Hematopoietic multipotent progenitor cell treated with erythropoietin and hydrocortisone succinate and interleukin-3 and kit ligand, for 8 days (in vitro differentiated cells): Measurements from ENCODE around the gene KIF16B.
"Not testable (repeated sequence)": the region's sequence is repeated elsewhere in the genome, so short reads cannot be mapped to it uniquely, and the experiment has no call there.

ENCODE experiments used
- DNase-seq: peaks from one replicate; pipeline ENCODE4 v3.0.0-alpha.2; 2015

KIF16B gene

GRCh38 chr20:16573001-16573965, at the start of gene KIF16B:
TSS of gene KIF16B (minus strand) at chr20:16573448. CDS start at chr20:16573275, 173 bp downstream.
- peak; percentile 84 for DNase-seq

DNA sequence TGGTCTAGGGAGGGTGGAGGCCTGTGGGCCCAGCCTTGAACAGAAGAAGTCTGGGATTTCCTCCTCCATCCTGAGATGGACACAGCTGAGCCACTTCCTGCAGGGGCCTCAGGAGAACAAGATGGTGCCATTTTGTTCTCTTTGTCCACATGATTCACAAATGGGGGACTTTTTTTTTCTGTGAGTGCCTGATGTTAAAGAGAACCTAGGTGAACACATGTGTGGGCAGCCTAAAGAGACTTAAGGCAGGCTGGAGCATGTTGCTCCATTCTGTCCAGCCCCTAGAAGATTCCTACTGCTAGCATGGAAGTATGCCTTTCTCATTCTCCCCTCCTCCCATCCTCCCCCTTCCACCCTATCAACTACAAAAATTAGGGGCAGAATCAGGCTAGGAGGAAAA, 49.3 kb upstream of the KIF16B start:
- no peak for DNase-seq

DNA sequence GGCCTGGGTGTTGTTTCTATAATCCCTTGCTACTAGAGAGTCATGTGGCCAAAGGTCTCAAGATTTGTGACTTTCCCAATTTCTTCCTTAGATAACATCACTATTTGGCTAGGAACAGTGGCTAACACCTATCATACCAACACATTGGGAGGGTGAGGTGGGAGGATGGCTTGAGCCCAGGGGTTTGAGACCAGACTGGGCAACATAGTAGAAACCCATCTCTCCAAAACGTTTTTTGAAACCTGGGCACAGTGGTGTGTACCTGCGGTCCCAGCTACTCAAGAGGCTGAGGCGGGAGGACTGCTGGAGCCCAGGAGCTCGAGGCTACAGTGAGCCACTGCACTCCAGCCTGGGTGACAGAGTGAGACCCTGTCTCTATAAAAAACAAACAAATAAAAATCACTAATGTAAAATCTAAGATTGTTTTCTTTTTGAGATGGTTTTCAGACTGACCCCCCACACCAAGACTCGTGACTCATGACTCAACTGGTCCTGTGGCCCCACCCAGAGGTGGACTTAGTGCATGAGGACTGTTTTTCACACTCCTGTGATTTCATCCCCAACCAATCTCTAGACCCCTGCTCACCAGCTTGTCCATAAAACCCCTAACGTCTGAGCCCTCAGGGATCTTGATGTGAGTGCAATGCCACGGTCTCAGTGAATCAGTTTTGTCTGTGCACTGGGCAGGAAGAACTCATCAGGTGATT, 48.3 kb upstream of the KIF16B start:
- DNase-seq, result no peak

DNA sequence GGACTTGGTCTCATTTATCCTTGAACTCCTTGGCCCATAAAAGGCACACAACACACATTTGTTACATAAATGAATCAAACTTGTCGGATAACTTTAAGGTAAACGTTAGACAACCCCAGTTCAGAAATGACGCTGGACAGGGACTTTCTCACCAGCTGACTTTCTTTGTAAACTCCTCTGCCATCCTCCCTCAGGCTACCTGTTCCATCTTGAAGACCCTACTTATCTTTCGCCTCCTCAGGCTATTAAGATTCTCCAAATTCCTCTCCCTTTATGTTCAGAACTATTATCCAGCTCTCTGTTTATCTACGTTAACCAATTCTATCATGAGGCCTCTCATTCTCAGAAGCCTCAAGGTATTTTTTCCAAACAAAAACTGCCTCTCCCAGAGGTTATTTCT, 47.7 kb upstream of the KIF16B start:
- DNase-seq, result no peak

- no peak for DNase-seq
Observed at GRCh38 chr20:16619953-16620352, 46.7 kb upstream of the KIF16B start.

GRCh38 chr20:16617056-16617455, 43.8 kb upstream of the KIF16B start:
- DNase-seq, result no peak

DNA sequence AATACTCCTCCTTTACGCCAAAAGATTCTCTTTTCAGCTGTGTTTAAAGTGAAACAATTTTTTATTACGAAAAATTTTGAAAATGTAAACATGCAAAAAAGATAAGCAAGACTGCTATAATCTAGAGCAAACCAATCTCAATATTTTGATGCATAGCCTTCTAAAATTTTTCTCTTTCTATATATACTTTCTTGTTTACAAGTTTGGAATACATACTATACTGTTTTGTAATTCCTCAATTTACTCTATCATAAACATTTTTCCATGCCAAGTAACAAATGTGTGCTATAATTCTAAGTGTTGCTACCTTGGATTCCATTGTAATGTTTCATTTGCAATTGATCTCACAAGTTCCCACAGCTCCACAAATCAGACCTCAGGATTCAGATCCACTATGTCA, 43.1 kb upstream of the KIF16B start:
- DNase-seq, result no peak

DNA sequence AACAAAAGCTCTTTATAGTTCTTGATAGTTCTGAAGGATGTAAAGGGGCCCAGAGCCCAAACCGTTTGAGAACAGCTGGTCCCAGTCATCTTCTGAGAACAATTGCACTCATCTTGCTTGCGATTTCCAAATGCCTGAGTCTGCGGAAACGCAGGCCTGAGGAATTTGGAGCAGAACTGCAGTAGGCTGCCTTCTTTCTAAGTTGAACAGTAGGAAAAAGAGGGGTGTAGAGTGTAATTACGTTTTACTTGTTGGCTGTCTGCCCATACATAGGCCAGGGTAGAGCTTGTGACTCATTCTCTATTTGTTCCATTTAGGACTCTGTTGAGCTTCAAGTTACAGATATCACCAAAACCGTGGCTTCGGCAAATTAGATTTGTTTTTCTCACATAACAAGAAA, 42.0 kb upstream of the KIF16B start:
- DNase-seq, result no peak

GRCh38 chr20:16613954-16614353, 40.7 kb upstream of the KIF16B start:
- DNase-seq, result no peak

GRCh38 chr20:16612706-16613105, 39.5 kb upstream of the KIF16B start:
- DNase-seq, result no peak

DNA sequence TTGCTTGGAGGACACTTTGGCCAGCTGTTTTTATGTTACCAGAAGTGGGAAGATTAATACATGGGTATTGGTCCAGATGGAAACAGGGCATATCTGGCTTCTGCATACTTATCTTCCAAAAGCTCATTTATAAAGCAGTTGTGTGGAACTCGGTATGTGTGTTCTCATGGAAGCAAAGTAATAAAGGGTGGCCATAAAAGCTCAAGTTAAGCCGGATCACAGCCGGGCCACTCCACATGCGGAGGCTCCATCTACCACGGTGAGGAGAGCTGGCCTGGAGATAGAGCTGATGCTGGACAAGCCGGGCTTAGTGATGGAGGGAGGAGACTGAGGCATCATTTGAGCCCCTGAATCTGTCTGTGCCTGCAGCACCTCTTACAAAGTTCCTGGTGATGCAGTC, 38.6 kb upstream of the KIF16B start:
- no peak for DNase-seq

DNA sequence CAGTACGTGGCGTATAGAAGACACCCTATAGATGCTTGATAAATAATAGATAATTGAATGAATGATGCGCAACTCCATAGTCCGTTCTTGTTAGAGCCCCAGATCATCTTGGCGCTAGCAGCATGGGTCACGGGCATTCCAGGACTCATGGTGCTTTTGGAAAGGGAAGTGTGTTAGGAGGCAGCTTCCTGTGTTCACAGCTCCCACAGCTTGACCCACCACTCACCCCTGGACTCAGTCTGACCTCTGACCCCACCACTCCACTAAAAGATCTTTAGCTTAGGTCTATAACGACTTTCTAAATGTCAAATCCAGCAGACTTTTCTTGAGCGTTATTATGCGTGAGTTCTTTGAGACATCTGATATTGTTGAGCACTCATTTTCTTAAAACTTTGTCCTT, 35.8 kb upstream of the KIF16B start:
- DNase-seq, result no peak

- DNase-seq, result no peak
Observed at GRCh38 chr20:16608277-16608650, 35.0 kb upstream of the KIF16B start.

GRCh38 chr20:16607364-16608276, 34.4 kb upstream of the KIF16B start:
- DNase-seq, result no peak

DNA sequence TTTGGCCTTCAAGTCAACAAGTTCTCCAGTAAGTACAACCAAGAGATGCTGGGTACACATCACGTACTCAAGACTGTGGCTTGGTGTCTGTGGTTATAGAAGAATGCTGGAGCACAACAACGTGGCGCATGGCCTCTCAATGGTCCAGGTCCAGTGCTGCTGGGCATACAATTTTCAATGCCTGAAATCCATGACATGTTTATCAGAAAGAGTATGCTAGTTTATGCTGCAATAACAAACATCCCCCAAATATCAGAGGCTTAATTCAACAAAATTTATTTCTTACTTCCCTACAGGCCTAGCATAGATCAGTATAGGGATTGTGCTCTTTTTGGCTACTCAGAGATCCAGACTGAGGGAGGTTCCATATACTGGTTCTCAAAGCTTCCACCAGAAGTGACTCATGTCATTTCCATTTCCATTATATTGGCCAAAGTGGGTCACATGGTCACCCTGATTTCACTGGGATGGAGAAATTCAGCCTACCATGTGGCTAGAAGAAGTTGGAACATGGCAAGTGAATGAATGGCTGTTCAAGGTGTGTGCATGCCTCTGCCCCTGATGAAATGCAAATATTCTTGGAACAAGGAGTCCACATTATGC, 33.3 kb upstream of the KIF16B start:
- no peak for DNase-seq

GRCh38 chr20:16601047-16601446, 27.8 kb upstream of the KIF16B start:
- no peak for DNase-seq

DNA sequence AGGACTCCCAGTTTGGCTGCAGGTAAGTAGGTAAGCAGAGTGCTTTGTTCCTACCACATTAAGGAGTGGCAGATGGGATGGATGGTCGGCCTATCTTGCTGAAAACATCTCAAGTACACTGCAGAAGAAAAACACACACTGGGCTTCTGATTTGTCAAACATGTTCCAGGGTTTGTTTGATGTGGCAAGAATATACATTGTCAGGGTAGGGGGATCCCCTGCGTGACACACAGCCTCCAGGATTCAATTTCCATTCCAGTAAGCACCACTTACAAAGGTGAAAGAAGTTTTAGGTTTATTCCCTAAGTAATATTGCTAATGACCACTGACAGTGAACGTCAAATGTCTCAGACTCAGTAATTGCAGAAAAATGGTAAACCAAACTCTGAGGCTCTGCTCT, 26.0 kb upstream of the KIF16B start:
- no peak for DNase-seq

DNA sequence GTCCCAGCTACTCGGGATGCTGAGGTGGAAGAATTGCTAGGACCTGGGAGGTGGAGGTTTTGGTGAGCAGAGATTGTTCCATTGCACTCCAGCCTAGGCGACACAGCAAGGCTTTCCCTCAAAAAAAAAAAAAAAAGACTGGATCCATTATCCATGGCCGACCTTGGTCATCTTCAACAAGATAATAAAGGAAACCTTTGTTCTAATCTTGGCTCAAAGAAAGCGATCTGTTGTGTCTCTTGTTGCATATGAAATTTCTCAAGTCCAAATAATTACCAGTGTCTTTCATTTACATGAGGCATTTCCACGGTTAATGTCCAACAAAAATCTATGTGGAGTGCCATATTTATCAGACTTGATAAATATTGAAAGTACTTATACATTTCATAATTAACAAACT, 23.7 kb upstream of the KIF16B start:
- no peak for DNase-seq

DNA sequence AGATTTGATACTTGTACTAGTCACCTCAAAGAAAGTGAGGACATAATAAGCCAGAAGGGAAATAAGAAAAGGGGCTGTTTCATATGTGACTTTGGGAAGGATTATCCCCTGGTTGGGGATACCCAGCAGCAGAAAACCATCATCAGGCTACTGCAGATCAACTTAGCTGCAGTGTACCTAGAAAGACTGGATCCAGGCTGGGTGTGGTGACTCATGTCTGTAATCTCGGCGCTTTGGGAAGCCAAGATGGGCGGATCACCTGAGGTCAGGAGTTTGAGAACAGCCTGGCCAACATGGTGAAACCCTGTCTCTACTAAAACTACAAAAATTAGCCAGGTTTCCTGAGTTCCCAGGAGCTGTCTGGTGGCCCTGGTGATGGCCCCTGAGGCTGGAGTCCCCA, 23.2 kb upstream of the KIF16B start:
- not testable (repeated sequence) for DNase-seq

DNA sequence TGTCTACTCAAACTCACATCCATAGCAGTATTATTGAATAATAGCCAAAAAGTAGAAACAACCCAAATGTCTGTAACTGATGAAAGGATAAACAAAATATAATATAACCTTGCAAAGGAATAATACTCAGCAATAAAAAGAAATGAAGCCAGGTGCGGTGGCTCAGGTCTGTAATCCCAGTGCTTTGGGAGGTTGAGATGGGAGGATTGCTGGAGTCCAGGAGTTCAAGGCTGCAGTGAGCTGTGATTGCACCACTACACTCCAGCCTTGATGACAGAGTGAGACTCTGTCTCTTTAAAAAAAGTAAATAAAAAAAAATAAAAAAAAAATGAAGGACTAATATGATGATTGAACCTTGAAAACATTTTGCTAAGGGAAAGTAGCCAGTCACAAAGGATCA, 22.1 kb upstream of the KIF16B start:
- DNase-seq, result no peak

- DNase-seq, result no peak
Observed at GRCh38 chr20:16590041-16590633, 16.9 kb upstream of the KIF16B start.

DNA sequence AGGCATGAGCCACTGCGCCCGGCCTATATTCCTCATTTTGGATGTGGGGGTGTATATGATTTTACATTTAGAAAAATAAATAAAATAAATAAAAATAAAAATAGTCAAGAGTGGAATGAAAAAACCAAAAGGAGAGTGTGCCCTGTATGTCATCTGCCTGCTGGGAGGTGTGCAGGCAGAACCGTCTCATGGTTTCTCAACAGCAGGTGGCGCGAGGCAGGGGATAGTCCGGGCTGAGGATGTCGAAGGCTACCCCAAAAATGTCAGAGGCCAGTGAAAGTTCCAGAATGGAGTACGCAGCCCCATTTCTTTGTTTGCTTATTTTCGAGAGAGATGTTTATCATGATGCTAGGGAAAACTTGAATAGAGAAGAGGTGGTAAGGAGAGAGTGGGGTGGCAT, 16.4 kb upstream of the KIF16B start:
- no peak for DNase-seq
